ENCODE measurements around the gene TM9SF2.

DNA sequence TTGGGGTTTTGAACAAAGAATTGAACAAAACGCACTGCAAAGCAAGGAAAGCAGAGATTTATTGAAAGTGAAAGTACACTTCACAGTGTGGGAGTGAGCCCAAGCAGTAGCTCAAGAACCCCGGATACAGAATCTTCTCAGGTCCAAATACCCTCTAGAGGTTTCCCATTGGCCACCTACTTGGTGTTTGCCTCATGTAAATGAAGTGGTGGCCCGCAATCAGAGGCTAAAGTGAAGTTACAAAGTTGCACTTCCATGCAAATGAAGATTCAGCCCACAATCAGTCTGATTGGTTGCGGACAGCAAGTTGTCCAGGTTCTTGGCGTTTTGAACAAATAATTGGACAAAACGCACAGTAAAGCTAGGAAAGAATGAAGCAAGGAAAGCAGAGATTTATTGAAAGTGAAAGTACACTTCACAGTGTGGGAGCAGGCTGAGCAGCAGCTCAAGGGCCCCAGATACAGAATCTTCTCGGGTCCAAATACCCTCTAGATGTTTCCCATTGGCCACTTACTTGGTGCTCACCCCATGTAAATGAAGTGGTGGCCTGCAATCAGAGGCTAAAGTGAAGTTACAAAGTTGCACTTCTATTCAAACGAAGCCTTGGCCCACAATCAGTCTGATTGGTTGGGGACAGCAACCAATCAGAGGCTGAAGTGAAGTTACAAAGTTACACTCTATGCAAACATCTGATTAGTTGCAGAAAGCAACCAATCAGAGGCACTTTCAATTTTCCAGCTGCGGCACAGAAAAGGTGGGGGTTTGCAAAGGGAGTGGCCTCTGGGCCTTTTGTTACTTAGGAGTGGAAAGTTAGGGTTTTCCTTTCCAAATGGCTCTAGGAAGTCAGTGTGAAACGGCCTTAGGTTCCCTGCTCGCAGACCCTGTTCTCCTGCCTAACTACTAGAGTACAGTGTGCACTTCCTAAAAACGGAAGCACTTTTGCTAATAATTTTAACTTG lies 4.8 kb upstream of the TM9SF2 start:
- TF ChIP-seq EZH2 (IDR thresholded peaks at IDR 0.05; ENCODE audit: borderline replicate concordance, low read length), result no peak
- TF ChIP-seq, protein P1, sequence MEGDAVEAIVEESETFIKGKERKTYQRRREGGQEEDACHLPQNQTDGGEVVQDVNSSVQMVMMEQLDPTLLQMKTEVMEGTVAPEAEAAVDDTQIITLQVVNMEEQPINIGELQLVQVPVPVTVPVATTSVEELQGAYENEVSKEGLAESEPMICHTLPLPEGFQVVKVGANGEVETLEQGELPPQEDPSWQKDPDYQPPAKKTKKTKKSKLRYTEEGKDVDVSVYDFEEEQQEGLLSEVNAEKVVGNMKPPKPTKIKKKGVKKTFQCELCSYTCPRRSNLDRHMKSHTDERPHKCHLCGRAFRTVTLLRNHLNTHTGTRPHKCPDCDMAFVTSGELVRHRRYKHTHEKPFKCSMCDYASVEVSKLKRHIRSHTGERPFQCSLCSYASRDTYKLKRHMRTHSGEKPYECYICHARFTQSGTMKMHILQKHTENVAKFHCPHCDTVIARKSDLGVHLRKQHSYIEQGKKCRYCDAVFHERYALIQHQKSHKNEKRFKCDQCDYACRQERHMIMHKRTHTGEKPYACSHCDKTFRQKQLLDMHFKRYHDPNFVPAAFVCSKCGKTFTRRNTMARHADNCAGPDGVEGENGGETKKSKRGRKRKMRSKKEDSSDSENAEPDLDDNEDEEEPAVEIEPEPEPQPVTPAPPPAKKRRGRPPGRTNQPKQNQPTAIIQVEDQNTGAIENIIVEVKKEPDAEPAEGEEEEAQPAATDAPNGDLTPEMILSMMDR (IDR thresholded peaks at IDR 0.05; ENCODE audit: low read length), result no peak

Data from OCI-LY1 (cell line).